CMK (cell line): ENCODE data around the gene MBOAT2.

Experiments used
- DNase-seq: peaks from one replicate; pipeline ENCODE4 v3.0.0-alpha.2; 2010; ENCODE audit warnings: low read depth

MBOAT2 gene

DNA sequence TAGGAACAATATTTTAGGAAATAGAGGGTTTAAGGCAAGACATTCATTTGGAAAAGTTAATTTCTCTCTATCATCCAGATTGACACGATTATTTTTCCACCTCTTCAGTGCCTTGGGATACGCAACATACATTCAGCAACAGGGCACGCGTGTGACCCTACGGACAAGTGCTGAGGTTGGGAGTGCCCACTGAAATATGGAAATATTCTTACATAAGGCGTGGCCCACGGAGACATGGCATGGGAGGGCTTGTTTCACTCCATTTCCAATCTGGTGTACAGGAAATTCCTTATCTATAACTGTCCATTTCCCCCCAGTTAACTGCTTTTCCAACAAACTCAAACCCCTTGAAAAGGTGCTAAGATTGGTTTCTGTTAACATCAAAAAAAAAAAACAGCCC lies 145.2 kb downstream of the MBOAT2 start:
- DNase-seq: no peak

DNA sequence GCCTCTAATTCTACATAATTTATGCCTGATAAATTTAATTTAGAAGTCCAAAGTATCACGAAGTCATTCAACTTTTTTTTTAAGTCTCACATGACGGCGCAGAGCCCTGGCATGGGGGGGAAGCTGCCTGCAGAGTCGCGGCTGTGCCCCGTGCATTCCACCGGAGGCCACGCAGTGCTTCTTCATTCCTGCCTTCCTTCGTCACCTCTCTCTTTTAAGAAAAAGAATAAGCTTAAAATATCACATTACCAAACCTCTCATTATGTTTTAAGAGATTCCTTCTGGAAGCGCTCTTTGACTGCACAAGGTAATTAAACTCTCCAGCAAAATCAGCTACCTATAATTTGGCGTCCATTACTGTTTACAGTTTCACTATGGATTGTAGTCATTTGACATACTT lies 145.8 kb downstream of the MBOAT2 start:
- DNase-seq: no peak

DNA sequence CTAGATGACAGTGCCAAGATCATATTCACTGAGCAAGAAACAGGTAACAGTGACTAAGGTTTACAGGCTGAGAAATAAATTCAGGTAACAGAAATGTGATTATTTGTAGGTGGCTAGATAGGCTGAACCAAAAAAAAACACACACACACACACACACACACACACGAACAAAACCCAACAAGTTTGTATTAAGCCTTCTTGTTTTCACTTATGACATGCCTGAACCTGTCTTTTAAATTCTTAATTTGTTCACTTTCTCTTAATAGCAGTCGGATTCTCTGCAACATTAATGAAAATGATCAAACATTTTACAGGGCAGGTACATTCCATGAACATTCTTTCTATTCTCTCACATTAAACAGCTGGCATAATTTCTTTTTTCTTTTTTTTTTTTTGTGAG lies 147.3 kb downstream of the MBOAT2 start:
- no peak for DNase-seq

DNA sequence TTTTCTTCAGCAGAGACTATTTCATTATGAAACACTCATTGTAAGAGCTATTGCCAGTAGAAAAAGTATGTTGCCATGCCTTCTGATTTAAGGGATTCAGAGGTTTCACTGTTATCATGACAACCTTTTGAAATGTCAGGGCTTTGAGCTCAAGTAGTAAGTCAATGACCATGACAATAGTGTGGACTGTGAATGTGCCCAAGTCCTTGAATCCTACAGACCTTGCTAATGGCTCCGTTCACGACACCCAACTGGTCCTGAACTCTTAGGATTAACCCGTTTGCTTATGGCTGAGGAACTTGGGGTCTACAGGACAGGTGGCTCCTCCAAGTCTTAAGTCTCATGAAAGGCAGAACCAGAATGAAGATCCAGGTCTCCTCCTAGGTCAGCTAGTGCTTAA lies 148.5 kb downstream of the MBOAT2 start:
- no peak for DNase-seq

DNA sequence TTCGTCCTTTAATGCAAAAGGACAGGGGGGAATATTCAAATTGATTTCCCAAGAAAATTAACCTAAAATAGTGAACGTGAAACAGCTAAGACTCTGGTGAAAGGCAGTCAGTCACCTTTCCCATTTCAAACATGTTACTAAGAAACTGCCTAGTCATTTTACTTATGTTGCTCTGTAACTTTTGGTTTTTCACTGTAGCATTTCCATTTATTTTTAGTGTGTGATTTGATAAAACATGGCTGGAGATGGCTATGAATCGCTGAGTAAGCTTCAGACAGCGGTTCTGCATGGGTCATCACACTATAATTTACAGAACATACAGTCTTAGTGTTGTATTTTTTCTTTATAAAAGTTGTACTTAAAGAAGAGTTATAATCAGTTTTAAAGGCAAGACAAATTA lies 150.1 kb downstream of the MBOAT2 start:
- no peak for DNase-seq

DNA sequence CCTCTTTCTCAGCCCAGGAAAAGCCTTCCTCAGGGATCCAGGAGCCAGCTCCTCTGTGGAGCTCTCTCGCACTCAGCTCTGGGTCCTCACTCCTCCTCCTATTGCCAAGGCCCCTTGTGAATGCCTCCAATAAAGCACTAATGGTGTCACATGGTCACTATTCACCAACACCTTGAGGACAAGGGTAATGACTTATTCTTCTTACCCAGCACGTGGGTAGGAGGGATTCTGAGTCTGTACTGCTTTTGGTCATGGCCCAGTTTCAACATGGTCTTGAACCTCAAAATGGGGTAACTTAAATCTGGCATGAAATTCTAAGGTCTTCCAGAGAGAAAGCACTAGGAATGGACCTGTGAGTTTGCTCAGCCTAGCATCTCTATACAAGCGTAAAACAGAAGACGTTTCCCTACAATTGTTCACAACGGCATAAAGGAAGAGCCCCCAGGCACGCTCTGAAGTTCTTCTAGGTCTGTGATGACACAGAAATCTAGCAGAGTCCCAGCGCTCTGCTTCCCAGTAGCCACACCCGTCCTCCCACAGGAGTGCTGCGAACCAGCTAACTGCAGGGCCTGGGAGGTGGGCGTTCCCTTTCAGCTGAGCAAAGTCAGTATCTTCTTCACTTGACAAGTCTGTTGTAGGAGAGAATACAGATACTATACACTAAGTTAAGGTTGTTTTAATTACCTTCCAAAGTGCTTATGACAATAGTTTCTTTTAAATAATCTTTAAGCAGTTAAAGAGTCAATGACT lies 151.5 kb downstream of the MBOAT2 start:
- DNase-seq: no peak

DNA sequence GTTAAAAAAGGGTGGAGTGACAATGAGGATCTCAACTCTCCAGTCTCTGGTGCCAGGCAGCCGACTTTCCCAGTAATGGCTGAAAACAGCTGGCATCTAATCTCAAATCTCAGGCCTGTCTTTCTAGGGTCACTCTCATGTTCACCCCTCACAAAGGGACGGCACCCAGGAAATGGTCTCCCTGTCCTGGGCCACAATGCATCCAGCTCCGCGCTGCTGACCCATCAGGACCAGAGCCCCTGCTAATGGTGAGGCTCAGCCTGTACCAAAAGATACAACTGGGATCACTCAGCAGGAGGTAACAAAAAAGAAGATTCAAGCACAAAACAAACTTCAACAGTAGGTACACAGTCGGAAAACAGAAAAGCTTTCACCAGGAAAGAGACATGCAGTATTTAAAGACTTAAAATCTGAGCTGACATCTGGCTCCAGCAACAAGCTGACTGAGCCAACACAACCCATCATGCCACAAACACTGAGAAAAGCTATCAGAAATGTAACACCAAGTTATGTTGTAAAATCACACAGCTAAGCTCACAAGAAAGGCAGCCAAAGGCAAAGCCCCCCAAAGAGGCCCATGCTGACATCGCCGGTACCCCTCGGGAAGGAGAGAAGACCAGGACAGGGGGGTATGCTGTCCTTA lies 152.5 kb downstream of the MBOAT2 start:
- no peak for DNase-seq

DNA sequence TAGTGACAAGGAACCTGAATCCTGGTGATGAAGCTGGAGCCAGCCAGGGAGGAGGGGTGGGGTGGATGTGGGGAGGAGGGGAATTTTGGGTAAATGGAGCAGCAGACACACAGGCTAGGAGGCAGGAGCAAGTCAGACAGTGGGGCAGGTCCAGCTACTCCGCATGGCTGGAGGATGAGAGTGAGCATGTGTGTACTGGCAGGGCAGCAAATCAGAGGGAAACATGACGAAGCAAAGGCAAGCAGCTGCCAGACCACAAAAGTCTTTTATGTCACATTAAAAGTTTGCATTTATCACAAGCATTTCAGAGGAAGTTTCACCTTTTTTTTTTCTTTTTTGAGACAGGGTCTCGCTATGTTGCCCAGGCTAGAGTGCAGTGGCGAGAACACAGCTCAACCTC lies 154.2 kb downstream of the MBOAT2 start:
- DNase-seq: no peak

DNA sequence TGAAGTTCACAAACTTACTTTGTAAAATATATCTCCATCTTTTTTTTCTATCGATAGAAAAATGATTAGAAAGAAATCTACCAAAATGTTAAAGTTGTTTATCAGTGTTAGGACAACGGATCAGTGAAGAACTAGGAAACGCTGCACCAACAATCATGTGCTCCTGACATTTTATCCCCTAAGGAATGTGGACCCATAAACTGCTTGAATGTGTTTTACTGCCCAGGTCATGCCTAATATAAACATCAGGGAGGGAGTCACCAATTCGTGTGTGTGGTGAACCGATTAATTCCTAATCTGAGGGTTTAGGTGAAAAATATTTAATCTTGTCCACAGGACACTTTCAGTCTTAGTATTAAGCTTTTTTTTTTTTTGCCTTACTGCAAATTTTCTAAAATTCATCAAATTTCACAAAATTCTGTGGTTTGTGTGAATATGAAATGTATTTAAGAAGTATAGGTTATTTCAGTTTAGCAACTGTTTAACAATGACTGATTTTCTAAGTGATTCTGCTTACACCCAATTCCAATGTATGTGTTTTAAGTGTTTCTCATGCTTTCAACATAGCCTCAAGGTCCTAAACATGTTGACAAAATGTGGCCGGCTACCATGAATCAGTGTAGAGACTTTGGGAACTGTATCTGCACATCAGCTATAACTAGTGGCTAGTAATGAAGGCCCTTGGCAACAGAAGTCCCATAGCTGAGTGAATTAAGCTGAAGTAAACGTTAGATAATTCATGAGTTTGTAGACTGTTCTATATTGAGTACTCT lies 155.0 kb downstream of the MBOAT2 start:
- no peak for DNase-seq

DNA sequence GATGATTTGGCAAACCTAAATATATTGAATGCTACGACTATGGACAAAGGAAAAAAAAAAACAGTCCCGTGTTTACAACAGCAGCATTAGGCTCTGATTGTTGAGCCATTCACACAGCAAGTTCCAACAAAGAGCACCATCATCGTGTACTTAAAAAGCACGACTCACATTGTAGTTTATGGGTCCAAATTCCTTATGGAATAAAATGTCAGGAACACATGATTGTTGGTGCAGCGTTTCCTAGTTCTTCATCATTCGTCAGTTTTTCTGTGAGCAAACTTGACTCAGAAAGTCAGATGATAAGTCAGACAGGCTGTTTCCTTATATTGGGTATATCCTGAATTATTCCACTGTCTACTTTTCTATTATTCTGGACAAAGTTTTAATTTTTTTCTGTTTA lies 156.1 kb downstream of the MBOAT2 start:
- no peak for DNase-seq

DNA sequence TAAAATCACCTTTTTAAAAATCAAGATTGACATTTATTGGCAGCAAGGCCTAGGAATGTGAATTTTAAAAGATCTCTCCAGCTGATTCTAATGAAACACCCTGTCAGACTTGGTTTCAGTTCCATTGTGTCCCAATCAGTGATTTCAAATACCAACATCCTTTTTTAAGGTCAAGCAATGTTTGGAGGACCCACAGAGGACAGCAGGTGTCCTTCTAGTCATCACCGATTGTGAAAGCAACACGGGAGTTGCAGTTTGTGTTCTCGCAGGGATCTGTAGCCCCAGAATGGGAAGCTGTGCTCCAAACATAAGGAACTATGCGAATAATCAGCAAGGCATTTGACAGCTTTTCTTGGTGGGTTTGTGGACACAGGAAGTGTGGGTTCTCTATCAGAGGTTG lies 161.6 kb downstream of the MBOAT2 start:
- DNase-seq: peak; percentile 49

DNA sequence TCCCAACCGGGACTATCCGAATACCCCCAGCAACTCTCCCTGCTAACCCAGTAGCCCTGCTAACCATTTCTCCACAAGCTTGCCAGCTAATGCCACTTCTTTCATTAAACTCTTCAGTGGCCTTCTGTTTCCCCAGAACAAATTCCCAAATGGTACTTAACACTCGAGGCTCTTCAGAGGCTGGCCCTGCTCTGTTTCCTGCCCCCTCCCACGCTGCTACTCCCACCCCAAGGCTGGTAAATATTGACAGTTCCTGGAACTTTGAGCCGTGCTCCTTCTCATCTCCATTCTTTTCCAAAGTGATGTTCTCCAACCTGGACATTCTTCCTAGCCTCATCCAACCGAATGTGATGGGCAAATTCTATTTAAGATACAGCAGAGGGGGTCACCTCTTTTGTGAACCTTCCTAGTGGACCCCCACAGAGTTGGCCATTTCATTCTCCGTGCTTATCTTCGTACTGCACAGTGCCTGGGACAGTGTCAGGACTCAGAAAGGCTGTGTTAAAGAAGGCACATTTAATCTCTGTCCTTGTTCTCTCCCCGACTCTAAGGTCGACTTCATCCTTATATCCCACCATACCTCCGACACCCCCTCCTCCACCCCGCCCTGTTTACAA lies 162.9 kb downstream of the MBOAT2 start:
- DNase-seq: no peak

DNA sequence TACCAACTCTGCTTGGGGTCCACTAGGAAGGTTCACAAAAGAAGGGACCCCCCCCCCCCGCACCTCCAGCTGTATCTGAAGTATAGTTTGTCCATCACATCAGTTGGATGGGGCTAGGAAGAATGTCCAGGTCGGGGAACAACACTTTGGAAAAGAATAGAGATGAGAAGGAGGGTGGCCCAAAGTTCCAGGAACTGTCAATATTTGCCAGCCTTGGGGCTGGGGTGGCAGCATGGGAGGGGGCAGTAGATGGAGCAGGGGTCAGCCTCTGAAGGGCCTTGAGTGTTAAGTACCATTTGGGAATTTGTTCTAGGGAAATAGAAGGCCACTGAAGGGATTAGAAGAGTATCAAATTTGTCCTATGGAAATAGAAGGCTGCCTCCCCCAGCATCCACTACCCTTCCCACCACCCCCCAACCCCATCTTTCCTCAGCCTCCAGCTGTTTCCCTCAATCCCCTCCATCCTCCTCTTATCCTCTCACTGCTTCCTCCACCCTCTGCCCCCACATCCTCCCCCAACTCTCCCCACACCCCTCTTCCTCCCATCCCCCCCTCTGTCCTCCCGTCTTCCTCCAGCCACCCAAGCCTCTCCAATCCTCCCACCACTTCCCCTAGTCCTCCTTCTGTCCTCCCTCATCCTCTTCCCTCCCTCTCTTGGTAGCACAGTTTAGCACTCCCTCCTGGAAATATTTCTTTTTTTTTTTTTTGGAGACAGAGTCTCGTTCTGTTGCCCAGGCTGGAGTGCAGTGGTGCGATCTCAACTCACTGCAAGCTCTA lies 164.1 kb downstream of the MBOAT2 start:
- peak; percentile 31 for DNase-seq

DNA sequence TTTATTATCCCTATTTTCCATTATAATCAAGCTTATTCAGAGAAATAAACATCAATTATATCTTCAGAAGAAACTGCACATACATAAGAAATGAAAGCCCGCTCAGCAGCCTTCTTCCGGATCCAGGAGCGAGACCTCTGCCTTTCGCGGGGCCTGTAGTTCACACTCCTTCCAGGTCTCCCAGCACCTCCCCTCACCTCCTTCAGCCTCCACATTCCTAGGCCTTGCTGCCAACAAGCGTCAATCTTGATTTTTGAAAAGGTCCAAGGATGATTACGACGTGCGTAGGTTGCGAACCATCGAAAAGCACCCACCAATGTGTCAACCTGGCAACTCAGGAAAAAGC lies 165.7 kb downstream of the MBOAT2 start:
- no peak for DNase-seq

DNA sequence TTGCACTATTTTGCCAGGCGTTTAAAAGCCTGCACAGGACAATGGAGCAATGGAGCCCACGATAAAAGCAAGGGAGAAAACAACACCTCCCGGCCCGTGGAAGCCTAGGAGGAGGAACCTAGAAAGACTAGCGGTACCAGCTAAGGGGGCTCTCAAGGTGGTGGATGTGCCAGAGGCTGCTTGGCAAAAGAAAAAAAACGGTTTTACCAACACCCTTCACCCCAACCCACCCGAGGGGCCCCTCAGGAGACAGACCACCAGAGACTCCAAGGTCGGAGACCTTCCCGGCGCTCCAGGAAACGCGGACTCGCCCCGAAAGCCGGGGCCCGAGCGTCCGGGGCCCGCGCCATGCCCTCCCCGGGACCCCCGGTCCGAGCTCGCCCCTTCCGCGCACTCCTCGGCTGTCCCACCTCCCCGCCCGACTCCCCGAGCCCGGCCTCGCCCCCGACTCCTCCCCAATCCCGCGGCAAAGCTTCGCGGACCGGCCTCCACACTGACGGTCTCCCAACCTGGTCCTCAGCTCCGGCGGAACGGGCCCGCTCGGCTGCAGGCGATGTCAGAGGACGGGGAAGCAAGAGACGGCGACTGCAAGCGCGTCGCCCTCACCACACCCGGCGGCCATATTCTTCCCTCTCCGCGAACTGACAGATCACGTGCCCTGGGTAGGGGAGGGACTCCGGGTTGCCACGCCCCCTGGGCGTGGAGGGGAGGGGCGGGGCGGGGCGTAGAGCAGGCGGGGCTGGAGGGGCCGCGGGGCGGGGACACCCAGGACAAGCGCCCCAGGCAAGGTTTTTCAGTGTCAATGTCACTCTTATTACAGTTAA lies 166.3 kb downstream of the MBOAT2 start, which contains the start of gene KIDINS220:
TSS of gene KIDINS220 (minus strand) at position 643 of the 824 bp plus-strand sequence. CDS start 10,520 bp downstream, outside the sequence.
- DNase-seq: peak; percentile 68

DNA sequence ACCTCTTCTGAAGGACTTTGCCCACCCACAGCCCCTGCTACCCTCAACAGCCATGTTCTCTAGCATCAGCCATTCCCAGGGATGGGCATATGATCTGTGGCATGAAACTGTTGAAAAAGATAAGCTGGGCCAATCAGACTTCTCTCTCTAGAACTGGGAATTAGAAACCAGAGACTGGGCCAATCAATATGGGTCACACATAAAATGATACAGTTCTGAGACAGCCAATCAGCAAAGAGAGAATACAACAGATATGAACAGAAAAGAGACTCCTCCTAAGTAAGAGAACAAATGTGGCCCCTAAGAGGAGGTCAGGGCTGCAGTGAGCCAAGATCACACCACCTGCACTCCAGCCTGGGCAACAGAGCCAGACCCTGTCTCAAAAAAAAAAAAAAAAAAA lies 168.2 kb downstream of the MBOAT2 start:
- DNase-seq: no peak

DNA sequence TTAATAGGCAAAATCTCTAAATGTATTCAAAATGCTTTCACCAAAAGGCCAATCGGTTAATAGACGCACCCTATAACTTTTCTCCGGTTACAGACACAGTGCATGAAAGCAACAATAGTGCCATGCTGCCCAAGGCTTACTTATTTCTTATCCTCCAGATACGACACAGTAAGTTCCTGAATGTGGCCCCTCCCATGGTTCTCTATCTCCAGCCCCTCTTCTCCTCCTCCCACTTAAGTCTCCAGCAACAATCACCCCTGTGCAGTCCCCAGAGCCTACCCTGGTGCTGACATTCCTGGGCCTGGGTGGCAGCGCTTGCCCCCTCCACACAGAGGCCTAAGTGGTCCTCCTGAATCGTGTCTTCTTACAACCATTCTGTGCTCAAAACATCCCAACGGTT lies 169.6 kb downstream of the MBOAT2 start:
- no peak for DNase-seq

DNA sequence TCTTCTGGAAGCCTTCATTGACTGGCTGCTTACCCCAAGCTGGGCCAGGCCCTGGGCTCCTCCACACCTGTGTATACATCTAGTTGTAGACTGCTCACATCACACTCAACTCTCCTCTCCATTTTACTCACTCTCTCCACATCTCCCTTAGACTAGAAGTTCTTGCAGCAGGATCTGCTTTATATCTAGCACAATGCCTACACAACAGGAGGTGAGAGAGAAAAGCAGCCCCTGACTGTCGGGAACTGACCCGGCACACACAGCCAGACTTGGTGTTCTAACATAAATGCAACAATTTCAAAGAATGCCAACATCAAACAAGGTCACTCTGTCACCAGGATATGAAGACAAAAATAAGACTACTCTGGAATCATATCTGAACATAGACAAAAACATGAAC lies 172.0 kb downstream of the MBOAT2 start:
- no peak for DNase-seq

DNA sequence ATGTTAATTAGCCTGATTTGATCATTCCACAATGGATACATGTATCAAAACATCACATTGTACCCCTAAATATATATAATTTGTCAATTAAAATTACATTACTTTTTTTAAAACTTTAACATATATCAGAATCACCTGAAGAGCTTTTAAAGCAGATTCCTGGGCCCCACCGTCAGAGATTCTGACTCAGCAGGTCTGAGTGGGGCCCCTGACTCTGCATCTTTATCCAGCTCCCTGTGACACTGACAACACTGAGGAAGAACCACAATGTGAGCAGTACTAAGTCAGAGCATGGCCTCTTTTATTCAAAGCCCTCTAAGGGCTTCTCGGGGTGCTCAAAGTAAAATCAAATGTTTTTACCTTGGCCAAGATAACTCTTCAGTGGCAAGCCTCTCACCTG lies 175.8 kb downstream of the MBOAT2 start:
- DNase-seq: no peak

DNA sequence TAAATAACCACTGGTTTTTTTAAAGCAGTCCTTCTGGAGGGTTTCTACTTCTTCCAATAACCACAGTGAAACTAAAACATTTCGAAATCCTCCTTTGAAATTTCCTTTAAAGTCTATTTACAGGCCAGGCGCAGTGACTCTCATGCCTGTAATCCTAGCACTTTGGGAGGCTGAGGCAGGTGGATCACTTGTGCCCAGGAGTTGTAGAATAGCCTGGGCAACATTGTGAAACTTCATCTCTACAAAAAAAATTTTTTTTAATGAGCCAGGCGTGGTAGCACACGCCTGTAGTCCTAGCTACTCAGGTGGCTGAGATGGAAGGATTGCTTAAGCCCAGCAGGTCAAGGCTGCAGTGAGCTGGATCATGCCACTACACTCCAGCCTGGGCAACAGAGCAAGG lies 181.3 kb downstream of the MBOAT2 start:
- DNase-seq: no peak
